Stimulated activated CD4-positive, alpha-beta T cell treated with anti-CD3 and anti-CD28 coated beads, Interleukin-15, amount 100 ng/mL, for 24 hours (primary cell): Measurements from ENCODE around the gene REXO4.
"Not testable (repeated sequence)": the region's sequence is repeated elsewhere in the genome, so short reads cannot be mapped to it uniquely, and the experiment has no call there.

Source experiments
- DNase-seq: peaks from one replicate; pipeline ENCODE4 v3.0.0-alpha.2; 2020

The REXO4 gene

DNA sequence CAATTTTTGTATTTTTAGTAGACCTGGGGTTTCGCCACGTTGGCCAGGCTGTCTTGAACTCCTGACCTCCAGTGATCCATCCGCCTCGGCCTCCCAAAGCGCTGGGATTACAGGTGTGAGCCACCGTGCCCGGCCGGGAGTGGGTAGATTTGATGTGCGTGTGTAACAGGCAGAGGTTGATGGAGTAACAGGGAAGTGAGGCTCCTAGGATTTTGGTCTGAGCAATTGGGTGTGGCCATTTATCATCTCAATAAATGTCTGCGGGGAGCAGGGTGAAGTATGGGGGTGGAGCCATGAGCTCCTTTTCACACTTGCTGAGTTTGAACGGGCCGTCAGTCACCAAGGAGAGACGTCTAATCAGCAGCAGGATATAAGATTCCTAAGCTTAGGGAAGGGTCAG is 1.2 kb upstream of the REXO4 start:
- no peak for DNase-seq

DNA sequence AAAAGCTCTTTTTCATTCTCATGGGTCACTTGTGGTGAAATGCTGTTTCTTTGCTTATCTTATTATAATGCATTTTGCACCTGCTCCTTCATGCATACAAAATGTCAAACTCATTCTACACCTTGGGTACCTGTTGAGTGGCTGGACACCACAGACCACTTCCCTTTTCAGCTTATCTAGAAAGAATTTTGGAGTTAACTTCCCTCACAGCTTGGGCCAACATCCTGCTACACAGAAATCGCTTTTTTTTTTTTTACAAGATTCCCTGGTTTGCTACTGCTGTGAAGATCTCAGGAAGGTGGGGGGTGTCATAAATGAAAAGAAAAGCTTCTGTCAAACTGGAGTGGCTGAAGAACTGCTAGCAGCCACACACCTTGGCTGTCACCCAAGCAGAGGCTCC is 2.6 kb downstream of the REXO4 start:
- DNase-seq = no peak

DNA sequence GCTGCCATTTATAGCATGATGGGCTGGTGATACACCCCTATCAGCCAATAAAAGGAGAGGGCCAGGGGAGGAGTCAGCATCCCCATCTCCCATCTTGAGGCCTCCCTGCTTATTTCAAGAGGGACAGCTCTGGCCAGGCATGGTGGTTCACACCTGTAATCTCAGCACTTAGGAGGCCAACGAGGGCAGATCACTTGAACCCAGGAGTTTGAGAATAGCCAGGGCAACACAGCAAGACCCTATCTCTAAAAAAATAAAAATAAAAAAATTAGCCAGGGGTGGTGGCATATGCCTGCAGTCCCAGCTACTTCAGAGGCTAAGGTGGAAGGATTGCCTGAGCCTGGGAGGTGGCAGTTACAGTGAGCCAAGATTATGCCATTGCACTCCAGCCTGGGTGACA is 9.8 kb downstream of the REXO4 start:
- no peak for DNase-seq

DNA sequence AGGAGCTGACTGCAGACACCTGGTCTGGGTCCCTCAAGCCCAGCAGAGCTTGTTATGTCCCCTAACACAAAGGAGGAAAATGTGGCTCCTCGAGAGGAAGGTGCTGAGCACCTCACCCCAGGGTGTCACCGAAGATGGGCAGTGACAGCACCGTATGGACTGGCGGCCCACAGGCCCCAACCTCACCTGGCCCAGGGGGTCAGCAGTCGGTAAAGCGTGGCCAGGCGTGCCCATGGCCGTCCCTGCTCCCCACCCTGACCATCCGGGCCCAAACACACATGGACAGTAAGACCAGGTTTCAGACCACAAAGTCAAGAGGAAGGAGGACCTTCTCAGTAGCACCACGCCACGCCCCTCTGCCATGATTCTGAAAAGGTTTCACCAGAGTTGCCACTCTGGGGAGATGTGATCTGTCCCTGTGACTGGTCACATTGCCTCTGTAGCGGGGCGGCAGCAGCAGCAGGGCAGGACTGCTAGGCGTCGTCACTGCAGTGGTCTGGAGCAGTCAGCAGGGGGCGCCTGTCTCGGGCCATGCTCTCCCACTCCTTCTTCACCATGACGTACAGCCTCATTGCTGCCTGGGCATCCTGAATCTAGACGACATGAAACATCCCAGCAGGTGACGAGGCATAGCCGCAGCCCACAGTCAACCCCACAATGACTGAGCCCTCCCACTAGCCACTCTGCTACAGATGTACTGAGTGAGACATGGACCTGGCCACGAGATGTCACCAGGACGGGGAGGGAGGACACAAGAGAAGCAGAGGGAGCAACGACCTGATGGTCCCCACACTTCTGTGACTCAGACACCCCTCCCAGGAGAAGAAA is 11.1 kb downstream of the REXO4 start:
- peak; percentile 88 for DNase-seq

DNA sequence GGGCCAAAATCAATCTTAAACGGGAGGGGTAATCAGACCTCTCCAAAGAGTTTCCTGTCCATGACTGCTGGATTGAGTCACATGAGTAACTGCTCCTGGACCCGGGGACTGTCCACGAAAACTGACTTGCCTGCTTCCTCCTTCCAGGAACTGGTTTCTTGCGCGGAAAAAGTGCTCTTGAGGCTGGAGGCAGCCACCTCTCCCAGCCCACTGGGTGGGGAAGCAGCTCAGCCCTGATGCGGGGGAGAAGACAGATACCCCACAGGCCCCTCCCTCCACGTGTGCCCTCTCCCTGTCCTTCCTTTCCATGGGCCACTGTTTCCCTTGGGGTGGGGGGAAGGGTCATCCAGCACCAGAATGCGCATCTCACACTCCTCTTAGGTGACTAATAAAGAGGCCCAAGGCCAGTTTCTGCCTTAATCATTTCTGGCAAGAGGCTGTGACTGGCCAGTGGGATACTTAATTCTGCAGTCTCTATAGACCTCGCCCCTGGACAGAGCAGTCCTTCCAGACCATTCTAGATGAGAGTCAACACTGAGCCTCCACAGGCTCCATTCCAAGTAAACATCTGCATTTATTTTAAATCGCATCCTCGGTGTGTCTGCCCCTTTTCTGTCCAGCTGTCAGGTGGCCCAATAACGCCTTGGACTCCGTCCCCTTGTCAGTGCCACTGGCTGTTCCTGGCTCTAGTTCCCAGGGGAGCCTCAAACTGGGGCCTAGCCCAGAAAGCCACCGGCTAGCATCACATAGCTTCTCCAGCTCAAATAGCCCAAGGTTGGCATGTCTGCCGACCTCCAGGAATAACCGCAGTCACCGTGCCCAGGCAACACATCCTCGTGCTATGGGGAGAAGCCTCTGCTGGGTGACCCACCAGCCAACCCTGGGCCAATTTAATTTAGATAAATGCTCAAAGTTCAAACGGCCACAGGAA is 12.0 kb downstream of the REXO4 start:
- DNase-seq = no peak

DNA sequence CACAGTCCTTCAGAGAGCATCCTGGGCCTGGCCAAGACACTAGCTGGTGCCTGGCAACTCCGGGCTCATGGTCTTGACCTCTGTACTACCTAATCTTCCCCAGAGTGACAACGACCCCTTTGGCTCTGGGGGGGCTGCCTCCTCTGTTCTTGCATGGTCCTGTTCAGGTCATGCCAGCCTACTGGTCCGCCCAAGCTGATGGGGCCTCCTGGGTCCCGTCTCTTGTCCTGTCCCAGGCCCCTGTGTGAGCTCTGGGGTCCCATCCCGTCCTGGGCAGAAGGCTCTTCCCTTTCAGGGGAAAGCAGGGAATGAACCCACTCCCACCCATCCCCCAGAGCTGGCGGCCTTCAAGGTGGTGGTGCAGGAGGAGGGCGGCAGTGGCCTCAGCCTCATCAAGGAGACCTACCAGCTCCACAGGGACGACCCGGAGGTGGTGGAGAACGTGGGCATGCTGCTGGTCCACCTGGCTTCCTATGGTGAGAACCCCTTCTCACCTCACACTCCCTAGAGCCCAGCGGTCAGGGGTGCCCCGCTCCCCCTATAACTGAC is 13.3 kb downstream of the REXO4 start:
- DNase-seq = no peak

DNA sequence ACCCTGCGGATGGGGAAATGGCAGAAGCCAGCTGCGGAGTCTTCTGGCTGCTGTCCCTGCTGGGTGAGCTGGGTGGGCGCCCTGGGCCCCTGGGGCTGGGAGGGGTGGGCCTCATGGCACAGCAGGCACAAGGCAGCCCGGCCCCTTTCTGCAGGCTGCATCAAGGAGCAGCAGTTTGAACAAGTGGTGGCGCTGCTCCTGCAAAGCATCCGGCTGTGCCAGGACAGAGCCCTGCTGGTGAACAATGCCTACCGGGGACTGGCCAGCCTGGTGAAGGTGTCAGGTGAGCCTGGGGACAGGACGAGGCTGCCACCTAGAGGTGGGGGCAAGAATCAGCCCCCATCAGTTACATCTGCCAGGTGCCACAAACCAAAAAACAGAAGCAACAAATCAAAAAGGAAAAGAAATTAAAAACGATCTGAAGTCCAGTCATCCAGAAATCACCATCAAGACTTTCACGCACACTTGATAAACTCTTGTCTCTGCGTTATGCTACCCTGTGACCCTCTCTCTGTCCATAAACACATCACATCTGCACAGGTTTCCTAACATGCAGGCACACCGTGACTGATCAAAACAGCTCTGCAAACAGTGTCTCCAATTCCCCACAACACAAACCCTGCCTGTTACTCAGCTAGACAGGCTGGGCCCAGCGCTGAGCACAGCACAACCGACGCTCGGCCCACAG is 13.9 kb downstream of the REXO4 start:
- peak; percentile 68 for DNase-seq

DNA sequence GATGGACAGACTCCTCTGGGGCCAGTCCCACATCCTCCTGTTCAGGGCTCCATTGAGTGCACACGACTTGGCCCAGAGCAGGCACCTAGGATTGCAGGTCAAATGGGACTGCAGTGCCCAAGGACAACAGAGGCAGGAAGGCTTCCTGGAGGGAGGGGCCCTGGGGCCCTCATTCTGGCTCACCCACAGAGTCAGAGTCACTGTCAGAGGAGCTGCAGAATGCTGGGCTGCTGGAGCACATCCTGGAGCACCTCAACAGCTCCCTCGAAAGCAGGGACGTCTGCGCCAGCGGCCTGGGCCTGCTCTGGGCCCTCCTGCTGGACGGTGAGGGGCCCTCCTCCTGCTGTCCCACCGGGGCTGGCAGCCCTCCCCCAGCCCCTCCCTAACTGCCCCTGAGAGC is 15.1 kb downstream of the REXO4 start:
- no peak for DNase-seq

DNA sequence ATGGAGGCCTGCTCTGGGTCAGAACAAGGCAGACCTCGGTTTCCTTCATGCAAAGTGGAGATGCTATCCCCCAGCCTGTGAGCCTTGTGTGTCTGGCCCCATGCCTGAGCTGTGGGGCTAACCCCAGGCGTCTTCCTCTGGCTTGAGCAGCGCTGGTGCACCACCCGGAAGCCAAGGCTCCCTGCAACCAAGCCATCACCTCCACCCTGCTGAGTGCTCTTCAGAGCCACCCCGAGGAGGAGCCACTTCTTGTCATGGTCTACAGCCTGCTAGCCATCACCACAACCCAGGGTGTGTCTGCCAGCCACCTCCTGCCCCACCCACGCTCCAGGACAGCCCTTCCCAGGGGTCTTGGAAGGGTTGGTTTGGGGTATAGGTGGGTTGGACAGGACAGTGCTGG is 16.2 kb downstream of the REXO4 start:
- DNase-seq = no peak

DNA sequence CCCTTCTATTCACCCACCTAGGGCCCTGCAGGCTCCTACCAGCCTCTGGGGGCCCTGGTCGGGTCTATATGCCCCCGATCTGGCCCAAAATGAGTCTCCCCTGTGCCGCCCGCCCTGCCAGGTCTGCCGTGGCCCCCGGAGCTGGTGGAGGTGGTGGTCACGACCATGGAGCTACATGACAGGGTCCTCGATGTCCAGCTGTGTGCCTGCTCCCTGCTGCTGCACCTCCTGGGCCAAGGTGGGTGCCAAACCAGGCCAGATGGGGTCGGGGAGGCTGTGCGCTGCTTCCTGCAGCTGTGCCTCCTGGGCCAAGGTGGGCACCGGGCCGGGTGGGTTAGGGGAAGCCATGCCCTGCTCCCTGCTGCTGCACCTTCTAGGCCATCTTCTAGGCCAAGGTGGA is 17.5 kb downstream of the REXO4 start:
- DNase-seq = no peak

DNA sequence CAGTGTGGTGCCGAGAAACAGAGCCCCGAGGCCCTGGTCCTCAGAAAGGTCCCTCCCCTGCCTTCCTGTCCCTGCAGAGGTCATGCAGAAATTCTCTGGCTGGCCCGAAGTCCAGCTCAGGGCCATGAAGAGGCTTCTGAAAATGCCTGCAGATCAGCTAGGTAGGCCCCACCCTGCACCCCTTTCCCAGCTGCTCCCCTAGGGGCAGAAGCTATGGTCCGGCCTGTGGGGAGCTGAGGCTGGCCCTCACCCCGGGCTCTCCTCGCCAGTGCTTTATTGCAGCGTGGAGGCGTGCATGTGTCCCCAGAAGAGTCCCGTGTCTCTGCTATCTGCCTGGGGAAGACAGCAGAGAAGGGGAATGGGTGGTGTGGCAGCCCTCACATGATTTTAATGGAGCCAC is 19.9 kb downstream of the REXO4 start:
- no peak for DNase-seq

DNA sequence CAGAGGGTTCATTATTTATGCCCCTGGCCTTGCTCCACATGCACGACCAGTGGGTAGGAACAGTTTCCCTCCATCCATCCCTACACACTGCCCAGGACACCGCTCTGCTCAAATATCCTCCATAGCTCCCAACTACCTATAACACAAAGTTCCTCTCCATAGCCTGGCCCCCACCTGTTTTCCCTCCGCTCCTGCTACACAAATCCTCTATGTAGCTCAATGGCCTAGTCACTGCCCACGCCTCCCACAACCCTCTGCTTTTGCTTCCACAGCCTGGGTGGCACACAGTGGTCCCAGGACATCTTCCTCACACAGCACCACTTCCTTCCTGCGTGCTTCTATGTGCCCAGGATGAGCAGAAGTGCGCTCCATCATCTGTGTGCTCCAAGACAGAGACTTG is 20.4 kb downstream of the REXO4 start:
- DNase-seq = no peak

DNA sequence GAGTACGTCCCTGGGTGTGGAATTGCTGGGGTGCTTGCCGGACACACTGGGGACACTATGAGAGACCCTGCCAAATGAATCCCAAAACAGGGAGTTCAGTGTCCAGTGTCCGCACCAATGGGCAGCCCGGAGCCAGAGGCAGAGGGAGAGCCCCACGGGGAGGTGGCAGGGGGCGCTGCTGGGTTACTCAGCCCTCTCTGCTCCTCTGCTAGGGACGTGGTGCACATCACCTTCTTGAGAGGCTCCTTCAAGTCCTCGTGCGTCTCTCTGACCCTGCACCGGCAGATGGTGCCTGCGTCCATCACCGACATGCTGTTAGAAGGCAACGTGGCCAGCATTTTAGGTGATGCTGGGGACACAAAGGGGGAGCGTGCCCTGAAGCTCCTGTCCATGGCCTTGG is 20.9 kb downstream of the REXO4 start:
- DNase-seq = no peak

DNA sequence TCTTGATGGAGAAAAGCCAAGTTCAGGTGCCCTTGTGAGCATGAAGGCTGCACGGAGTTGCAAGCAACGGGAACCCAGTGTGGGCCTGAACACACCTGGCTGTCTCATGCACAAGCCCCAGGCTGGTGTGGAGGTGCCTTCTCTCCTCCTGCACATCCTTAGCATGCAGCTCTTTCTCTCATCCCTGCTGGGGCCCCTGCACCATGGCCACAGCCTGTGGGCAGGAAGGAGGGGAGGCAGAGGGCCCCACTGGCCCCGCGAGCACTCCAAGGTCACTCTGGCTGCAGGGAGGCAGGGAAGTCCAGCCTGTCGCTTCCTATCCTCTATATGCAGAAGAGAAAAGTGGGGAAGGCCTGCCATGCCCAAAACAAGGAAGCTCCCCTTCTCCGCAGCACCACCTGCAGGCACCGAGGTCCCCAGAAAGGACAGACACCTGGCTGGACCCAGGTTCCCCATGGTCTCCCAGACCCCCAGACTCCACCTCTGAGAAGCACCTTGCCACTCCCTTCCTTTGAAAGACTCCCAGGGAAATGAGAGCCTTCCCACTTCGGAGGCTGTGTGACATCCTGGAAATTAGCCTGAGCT is 23.0 kb downstream of the REXO4 start:
- DNase-seq = no peak

DNA sequence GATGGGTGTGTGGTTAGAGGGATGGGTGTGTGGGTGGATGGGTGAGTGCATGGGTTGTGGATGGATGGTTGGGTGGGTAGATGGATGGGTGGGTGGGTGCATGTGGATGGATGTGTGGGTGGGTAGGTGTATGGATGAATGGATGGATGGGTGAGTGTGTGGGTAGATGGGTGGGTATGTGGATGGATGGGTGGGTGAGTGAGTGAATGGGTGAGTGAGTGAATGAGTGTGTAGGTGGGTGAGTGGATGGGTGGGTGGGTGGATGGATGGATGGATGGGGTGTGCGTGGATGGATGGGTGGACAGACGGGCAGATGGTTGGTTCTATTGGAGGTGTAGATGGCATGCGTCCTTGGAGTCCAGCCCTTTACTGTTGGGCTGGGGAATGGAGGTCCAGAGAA is 24.4 kb downstream of the REXO4 start:
- no peak for DNase-seq

DNA sequence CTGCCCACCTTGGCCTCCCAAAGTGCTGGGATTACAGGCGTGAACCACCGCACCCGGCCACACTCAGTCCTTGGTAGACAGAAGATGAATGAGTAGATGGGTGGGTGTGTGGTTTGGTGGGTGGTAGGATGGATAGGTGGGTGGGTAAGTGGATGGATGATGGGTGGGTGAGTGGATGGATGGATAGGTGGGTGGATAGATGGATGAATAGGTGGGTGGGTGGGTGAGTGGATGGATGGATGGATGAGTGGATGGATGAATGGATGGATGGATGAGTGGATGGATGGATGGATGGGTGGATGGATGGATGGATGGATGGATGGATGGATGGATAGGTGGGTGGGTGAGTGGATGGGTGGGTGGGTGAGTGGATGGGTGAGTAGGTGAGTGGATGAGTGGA is 25.5 kb downstream of the REXO4 start:
- DNase-seq = not testable (repeated sequence)

DNA sequence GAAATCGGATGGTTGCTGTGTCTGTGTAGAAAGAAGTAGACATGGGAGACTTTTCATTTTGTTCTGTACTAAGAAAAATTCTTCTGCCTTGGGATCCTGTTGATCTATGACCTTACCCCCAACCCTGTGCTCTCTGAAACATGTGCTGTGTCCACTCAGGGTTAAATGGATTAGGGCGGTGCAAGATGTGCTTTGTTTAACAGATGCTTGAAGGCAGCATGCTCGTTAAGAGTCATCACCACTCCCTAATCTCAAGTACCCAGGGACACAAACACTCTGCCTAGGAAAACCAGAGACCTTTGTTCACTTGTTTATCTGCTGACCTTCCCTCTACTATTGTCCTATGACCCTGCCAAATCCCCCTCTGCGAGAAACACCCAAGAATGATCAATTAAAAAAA is 26.4 kb downstream of the REXO4 start:
- not testable (repeated sequence) for DNase-seq

DNA sequence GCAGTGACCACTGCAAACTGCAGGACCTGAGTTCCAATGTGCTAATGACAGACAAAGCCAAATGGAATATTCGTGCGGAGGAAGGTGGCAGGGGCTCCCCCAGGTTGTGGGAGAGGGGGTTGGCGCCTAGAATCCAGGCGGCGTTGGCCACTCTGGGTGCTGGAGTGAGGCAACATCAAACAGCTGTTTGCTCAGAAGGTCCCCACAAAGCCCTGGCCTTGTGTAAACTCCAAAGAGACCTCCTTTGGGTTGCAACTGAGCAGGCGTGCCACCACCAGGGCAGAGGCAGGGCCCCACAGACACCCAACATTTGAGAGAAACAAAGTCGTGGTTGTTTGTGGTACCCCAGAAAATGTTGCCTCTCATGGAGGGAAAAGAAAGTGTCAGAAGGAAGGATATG is 27.1 kb downstream of the REXO4 start:
- DNase-seq = no peak

DNA sequence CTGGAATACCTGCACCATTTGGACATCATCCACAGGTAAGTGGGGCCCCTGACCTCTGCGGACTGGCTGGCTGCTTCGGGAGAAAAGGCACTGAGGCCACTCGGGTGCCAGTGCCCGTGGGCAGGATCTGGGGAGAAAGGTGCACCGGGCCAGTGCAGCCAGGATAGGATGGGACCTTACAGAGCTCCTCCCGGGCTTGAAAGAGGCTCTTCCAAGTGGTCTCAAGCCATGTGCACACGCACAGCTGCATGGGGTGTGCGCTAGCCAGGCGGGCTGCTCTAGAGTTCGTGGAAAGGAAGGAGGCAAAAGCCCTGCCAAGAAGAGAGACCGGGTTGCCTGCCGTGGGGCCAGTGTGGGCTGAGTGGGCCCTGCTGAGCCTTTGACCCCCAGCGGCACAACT is 28.2 kb downstream of the REXO4 start:
- DNase-seq = no peak

DNA sequence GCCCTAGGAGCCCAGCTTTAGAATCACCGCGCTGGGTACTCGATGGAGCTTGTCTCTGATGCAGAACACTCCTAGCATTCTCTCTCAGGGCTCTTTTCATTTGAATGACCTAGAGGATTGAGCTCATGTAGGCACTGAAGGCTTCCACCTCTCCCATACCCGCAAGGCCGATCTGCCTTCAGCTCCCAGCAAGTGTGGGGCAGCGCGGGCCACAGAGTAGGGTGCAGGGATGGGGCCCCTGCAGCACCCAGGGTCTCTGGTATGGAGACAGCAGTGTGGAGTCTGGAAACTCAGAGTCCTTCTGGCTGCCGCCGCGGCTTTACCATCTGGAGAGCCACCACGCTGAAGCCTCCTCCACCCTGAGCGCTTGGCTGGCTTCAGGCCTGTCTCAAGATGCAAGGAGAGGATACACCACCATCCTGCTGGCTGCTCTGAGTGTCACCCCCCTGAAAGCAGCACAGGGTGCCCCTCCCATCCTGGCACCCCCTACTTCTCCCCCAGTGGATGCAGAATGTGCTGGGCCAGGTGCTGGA is 28.7 kb downstream of the REXO4 start:
- DNase-seq = no peak

DNA sequence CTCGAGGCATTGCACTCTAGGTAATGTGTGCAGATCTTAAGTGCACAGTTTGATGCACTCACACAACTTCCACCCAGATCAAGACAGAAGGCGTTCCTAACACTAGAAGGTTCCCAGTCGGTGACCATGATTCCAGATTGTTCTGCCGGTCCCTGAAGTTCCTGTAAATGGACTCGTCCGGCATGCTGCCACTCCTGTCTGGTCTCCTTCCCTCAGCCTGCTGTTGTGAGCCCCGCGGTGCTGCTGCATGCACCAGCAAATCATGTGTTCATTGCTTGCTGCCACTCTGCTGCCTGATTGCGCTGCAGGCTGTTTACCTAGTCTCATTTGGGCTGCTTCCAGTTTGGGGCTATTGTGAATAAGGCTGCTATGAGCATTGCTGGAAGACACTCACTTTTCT is 30.1 kb downstream of the REXO4 start:
- DNase-seq = no peak

DNA sequence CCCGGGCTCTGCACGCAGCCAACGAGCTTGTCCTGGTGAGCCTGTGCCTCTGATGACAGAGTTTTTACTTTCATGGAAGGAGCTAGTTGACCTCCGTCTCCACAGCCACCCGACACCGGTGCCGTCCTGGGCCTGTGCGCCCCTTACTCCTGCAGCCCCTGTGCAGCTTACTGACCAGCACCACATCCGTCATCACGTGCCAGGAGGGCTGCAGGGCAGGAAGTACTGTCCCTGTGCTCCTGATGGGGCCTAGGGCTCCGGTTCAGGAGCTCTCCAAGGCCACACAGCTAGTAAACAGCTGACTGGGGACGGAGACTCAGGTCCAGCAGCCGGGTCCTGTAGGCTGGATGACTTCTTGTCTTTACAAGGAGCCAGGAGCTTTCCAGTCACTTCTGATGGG is 31.5 kb downstream of the REXO4 start:
- no peak for DNase-seq

DNA sequence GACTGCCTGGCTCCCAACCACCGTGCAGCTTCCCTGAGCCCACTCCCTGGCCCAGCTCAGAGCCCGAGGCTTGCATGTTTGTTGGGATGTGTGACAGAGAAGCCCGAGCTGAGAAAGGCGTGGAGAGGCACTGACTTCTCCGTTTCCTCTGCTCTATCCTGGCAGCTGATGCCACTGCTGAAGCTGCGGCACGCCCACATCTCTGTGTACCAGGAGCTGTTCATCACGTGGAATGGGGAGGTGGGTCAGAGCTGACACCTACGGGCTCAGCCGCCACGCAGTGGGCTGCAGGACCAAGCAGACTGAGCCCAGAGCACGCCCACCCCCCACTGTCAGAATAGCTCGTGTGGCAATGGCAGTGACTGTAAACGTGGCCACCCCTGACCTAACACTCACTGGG is 32.4 kb downstream of the REXO4 start:
- DNase-seq = no peak
